Keratinocyte (primary cell): ENCODE data around the gene DYNC1I1. TPM values are rescaled to one million over a fixed set of nuclear protein-coding genes. Genes with fewer than 3 reads are reported as not detected.

Experiments
- DNase-seq: peaks from one replicate; pipeline ENCODE4 v3.0.0-alpha.2; 2011; ENCODE audit warnings: low read depth, missing footprints, low spot score
- FAIRE-seq: peaks from 2 replicates; lab custom pipeline; 2011; peaks lifted over from hg19 to GRCh38; lab: Jason Lieb, UNC
- H2AFZ ChIP-seq: 2 replicates; pipeline ENCODE4 v1.6.0; 2012; ENCODE audit warnings: low read length, control low read depth, inconsistent platforms; ENCODE audit not compliant: control insufficient read depth
- H3K27ac ChIP-seq: 2 replicates; pipeline ENCODE4 v1.5.1; 2011; ENCODE audit warnings: low read length; ENCODE audit not compliant: control insufficient read depth, insufficient read depth
- H3K27me3 ChIP-seq: 3 replicates; pipeline ENCODE4 v1.6.0; 2011; ENCODE audit warnings: low read length; ENCODE audit not compliant: control insufficient read depth, insufficient read depth; ENCODE audit errors: extremely low read depth
- H3K36me3 ChIP-seq, 2 experiments: 2 replicates in 1 of 2; 3 replicates in 1 of 2; pipeline ENCODE4 v1.5.1; 2011; ENCODE audit warnings: low read length in 2 of 2, mild to moderate bottlenecking in 1 of 2; ENCODE audit not compliant: control insufficient read depth in 2 of 2, insufficient read depth in 2 of 2; ENCODE audit errors: extremely low read depth in 1 of 2
- H3K4me1 ChIP-seq: 3 replicates; pipeline ENCODE4 v1.5.1; 2011; ENCODE audit warnings: low read length; ENCODE audit not compliant: control insufficient read depth, insufficient read depth; ENCODE audit errors: extremely low read depth
- H3K4me2 ChIP-seq: 3 replicates; pipeline ENCODE4 v1.6.0; 2011; ENCODE audit warnings: low read depth, low read length; ENCODE audit not compliant: control insufficient read depth, insufficient read depth; ENCODE audit errors: extremely low read depth
- H3K4me3 ChIP-seq, 3 experiments: fragments of 200-600 bp in 1 of 3; sonication (generic) in 1 of 3; 2 replicates in 2 of 3; 3 replicates in 1 of 3; pipeline ENCODE4 v1.5.1; 2011 to 2016; ENCODE audit warnings: low read length in 3 of 3, mild to moderate bottlenecking in 3 of 3, control low read depth in 2 of 3, inconsistent platforms in 1 of 3, low read depth in 1 of 3, mixed read lengths in 1 of 3, mixed run types in 1 of 3, moderate library complexity in 1 of 3; ENCODE audit not compliant: control insufficient read depth in 2 of 3, insufficient read depth in 2 of 3; ENCODE audit errors: extremely low read depth in 1 of 3
- H3K79me2 ChIP-seq: 2 replicates; pipeline ENCODE4 v1.6.0; 2012; ENCODE audit warnings: low read length; ENCODE audit not compliant: control insufficient read depth, insufficient read depth
- H3K9ac ChIP-seq: 3 replicates; pipeline ENCODE4 v1.6.0; 2011; ENCODE audit warnings: low read length; ENCODE audit not compliant: control insufficient read depth, insufficient read depth; ENCODE audit errors: extremely low read depth
- H3K9me1 ChIP-seq: 3 replicates; pipeline ENCODE4 v1.6.0; 2011; ENCODE audit warnings: low read length; ENCODE audit not compliant: control insufficient read depth, insufficient read depth; ENCODE audit errors: extremely low read depth
- H3K9me3 ChIP-seq: 2 replicates; pipeline ENCODE4 v1.5.1; 2012; ENCODE audit warnings: low read depth, low read length; ENCODE audit not compliant: control insufficient read depth
- H4K20me1 ChIP-seq: 3 replicates; pipeline ENCODE4 v1.6.0; 2011; ENCODE audit warnings: low read length; ENCODE audit not compliant: control insufficient read depth, insufficient read depth; ENCODE audit errors: extremely low read depth
- CTCF ChIP-seq, 3 experiments: IDR thresholded peaks in 1 of 3; conservative IDR thresholded peaks in 1 of 3; optimal IDR thresholded peaks in 1 of 3; 2 replicates in 2 of 3; 3 replicates in 1 of 3; pipeline versions ENCODE3 to v1.5.1; 2011; ENCODE audit warnings: low read length in 3 of 3, mild to moderate bottlenecking in 3 of 3, moderate library complexity in 2 of 3, control low read depth in 1 of 3, inconsistent platforms in 1 of 3; ENCODE audit not compliant: insufficient read depth in 2 of 3; ENCODE audit errors: extremely low read depth in 1 of 3
- EZH2 ChIP-seq: IDR thresholded peaks from one replicate; pipeline ENCODE4 v1.6.1; 2012; ENCODE audit warnings: inconsistent platforms, mild to moderate bottlenecking, low read length, moderate library complexity
- dilution Hi-C: fragments of 300-500 bp; cut with MboI; formaldehyde crosslinking; loops from one replicate; pipeline ENCODE4 v1.7.0; 2020; ENCODE audit warnings: low sequenced_read_pairs; ENCODE audit not compliant: extremely low pct_ligation_motif_present
- polyA plus RNA-seq, 5 experiments: library from polyadenylated mRNA; depleted of rRNA in 3 of 5; stranded (reverse) in 3 of 5; stranded (forward) in 1 of 5; unstranded in 1 of 5; fragments of >200 nt; gene quantifications; 1 replicate in 1 of 5; 2 replicates in 3 of 5; 3 replicates in 1 of 5; pipeline versions ENCODE4 v1.2.1 to v1.2.3, GENCODE V29; 2011 to 2012; ENCODE audit warnings: missing spikeins in 2 of 5, low read depth in 1 of 5, low replicate concordance in 1 of 5

Gene DYNC1I1
- polyA plus RNA-seq, 1 donor (not counting 4 experiments of a cell fraction or from before 2014, with no cell fraction given) = 0.10 TPM

- no peaks in the 10 kb centered on the region for H3K27me3 ChIP-seq
- dilution Hi-C loops = no loop called here
Measured at GRCh38 chr7:95749044-95749443, 23.3 kb upstream of the DYNC1I1 start.

GRCh38 chr7:95749515-95749914 lies 22.8 kb upstream of the DYNC1I1 start:
- H3K9me3 ChIP-seq = no peaks in the 10 kb centered on the region
- TF ChIP-seq CTCF (optimal IDR thresholded peaks at IDR 0.05 in 1 of 3, IDR thresholded peaks at IDR 0.05 in 1 of 3, conservative IDR thresholded peaks at IDR 0.05 in 1 of 3; ENCODE audit: extremely low read depth in 1 of 3, insufficient read depth in 2 of 3, low read length in 3 of 3) (no peak), EZH2 (no peak)
- H3K4me1 ChIP-seq = no peaks in the 10 kb centered on the region
- H3K9me1 ChIP-seq = no peaks in the 10 kb centered on the region
- no peaks in the 10 kb centered on the region for H3K36me3 ChIP-seq
- H3K27ac ChIP-seq = no peak overlapping the region
- FAIRE-seq = no peak
- H3K9ac ChIP-seq = no peak overlapping the region
- no peak for DNase-seq
- dilution Hi-C loops = no loop called here
- no peaks in the 10 kb centered on the region for H3K79me2 ChIP-seq
- H3K27me3 ChIP-seq = no peaks in the 10 kb centered on the region
- H4K20me1 ChIP-seq = no peaks in the 10 kb centered on the region
- H2AFZ ChIP-seq = no peak overlapping the region
- no peak overlapping the region for H3K4me3 ChIP-seq
- no peak overlapping the region for H3K4me2 ChIP-seq

More at GRCh38 chr7:95749044-95749443, 23.3 kb upstream of the DYNC1I1 start:
- no peak overlapping the region for H3K4me3 ChIP-seq
- H3K27ac ChIP-seq = no peak overlapping the region
- FAIRE-seq (no peak), DNase-seq (no peak)
- H3K79me2 ChIP-seq = no peaks in the 10 kb centered on the region
- no peak overlapping the region for H3K4me2 ChIP-seq
- no peak overlapping the region for H2AFZ ChIP-seq
- H3K9ac ChIP-seq = no peak overlapping the region
- no peak for TF ChIP-seq CTCF (optimal IDR thresholded peaks at IDR 0.05 in 1 of 3, IDR thresholded peaks at IDR 0.05 in 1 of 3, conservative IDR thresholded peaks at IDR 0.05 in 1 of 3; ENCODE audit: extremely low read depth in 1 of 3, insufficient read depth in 2 of 3, low read length in 3 of 3)
- TF ChIP-seq EZH2 = no peak
- H3K9me3 ChIP-seq = no peaks in the 10 kb centered on the region
- H3K4me1 ChIP-seq = no peaks in the 10 kb centered on the region
- H3K36me3 ChIP-seq = no peaks in the 10 kb centered on the region
- H3K9me1 ChIP-seq = no peaks in the 10 kb centered on the region
- H4K20me1 ChIP-seq = no peaks in the 10 kb centered on the region
